Prostate gland (tissue), 2 donors: Measurements from ENCODE around the gene HMGCL.

ENCODE experiments used
- POLR2AphosphoS5 ChIP-seq: sonication (generic); formaldehyde crosslinking; IDR thresholded peaks from one replicate; pipeline ENCODE4 v1.6.1; 2017; ENCODE audit warnings: antibody characterized with exemption
- TF ChIP-seq, protein P1 (sequence below), 4 experiments: fragments of 200-600 bp in 2 of 4; fragments of 450-650 bp in 2 of 4; sonication (generic) in 2 of 4; IDR thresholded peaks; 1 replicate in 3 of 4; 2 replicates in 1 of 4; pipeline ENCODE4 v1.5.1; 2016 to 2019; ENCODE audit warnings: antibody characterized with exemption in 4 of 4, mild to moderate bottlenecking in 2 of 4, moderate library complexity in 2 of 4

GRCh38 chr1:23768733-23769132 lies 56.5 kb downstream of the HMGCL start:
- TF ChIP-seq, protein P1, sequence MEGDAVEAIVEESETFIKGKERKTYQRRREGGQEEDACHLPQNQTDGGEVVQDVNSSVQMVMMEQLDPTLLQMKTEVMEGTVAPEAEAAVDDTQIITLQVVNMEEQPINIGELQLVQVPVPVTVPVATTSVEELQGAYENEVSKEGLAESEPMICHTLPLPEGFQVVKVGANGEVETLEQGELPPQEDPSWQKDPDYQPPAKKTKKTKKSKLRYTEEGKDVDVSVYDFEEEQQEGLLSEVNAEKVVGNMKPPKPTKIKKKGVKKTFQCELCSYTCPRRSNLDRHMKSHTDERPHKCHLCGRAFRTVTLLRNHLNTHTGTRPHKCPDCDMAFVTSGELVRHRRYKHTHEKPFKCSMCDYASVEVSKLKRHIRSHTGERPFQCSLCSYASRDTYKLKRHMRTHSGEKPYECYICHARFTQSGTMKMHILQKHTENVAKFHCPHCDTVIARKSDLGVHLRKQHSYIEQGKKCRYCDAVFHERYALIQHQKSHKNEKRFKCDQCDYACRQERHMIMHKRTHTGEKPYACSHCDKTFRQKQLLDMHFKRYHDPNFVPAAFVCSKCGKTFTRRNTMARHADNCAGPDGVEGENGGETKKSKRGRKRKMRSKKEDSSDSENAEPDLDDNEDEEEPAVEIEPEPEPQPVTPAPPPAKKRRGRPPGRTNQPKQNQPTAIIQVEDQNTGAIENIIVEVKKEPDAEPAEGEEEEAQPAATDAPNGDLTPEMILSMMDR (IDR thresholded peaks at IDR 0.05): no peak
- no peak for TF ChIP-seq POLR2AphosphoS5
